ENCODE measurements around the gene IMPDH1. TPM values are rescaled to one million over a fixed set of nuclear protein-coding genes. Genes with fewer than 3 reads are reported as not detected.

Gene IMPDH1
- total RNA-seq, 1 donor from 2014 or later: 53.4 TPM

DNA sequence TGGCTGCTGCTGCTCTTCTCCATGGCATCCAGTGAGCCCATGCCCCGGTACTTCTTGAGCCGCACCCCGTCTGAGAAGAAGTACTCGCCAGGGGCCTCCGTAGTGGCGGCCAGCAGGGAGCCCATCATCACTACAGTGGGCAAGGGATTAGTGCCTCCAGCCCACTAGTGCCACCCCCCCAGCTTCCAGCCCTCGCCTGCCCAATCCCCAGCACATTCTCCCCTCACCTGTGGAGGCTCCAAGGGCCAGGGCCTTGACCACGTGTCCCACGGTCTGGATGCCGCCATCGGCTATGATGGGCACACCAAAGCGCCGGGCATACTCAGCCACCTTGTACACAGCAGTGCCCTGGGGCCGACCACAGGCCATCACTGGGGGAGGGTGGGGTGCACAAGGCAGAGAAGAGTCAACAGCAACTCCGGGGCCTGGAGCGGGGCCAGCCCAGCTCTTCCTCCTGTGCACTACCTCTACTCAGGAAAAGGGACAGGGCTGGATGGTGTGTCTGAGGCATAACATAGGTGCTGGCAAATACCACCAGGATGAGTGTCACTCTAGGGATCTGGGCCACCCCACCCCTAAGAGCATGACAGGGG lies 14.8 kb downstream of the IMPDH1 start:
- peaks cover 43% of the 10 kb centered on the region for H3K36me3 ChIP-seq (ENCODE audit: control insufficient read depth, insufficient read depth, low read length)
- FAIRE-seq: no peak

GRCh38 chr7:128393526-128394330 lies 16.1 kb downstream of the IMPDH1 start:
- Histone ChIP-seq H3K36me3 (ENCODE audit: control insufficient read depth, insufficient read depth, low read length) (peaks cover 38% of the 10 kb centered on the region), H3K4me3 (ENCODE audit: low read depth, low read length) (no peak overlapping the region), H3K27me3 (ENCODE audit: control insufficient read depth, insufficient read depth, low read length) (no peaks in the 10 kb centered on the region)
- TF ChIP-seq CTCF (IDR thresholded peaks at IDR 0.05; ENCODE audit: insufficient read depth, low read length, severe bottlenecking): no peak
- FAIRE-seq: no peak
- DNase-seq (ENCODE audit: low read depth): no peak

More for the DNA sequence above, 14.8 kb downstream of the IMPDH1 start:
- Histone ChIP-seq H3K27me3 (ENCODE audit: control insufficient read depth, insufficient read depth, low read length) (no peaks in the 10 kb centered on the region), H3K4me3 (ENCODE audit: low read depth, low read length) (no peak overlapping the region)
- TF ChIP-seq CTCF (IDR thresholded peaks at IDR 0.05; ENCODE audit: insufficient read depth, low read length, severe bottlenecking): no peak
- no peak for DNase-seq (ENCODE audit: low read depth)

DNA sequence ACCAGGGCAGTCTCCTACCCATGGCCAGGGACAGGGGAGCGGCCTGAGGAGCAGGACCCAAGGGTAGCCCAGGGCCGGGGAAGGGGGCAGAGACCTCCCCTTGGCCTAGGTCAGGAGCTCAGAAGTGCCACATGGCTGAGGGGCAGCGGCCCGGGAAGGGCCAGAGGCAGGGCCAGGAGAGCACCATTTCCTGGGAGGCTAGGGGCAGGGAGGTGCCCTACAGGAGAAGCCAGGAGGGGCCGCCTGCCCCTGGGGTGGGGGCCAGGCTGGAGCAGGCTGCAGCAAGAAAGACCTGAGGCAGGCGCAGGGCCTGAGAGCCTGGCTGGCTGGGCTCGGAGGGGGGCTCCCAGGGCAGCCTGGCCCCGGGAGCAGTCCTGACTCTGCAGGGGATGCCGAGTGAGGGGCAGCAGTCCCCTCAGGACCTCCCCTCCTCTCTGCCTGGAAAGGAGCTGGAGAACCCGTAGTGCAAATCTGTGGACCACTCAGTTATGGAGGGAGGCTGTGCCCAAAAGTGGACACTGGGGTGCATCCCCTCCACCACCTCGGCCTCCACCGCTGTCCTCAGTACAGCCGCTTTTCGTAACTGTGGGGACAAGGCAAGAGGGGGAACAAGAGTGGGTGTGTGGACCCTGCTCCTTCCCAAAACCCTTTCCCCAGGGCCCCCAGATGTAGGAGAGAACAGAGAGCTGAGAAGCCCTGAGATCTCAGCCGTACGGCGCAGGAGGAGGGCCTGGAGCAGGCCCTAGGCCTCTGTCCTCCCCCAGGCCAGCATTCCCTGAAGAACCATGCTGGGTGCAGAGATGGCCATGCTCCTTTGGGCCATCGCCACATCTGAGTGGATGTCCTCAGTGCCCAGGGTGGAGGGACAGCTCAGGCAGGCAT lies 17.1 kb downstream of the IMPDH1 start:
- H3K4me3 ChIP-seq (ENCODE audit: low read depth, low read length): no peak overlapping the region
- DNase-seq (ENCODE audit: low read depth): no peak
- no peak for TF ChIP-seq CTCF (IDR thresholded peaks at IDR 0.05; ENCODE audit: insufficient read depth, low read length, severe bottlenecking)
- H3K36me3 ChIP-seq (ENCODE audit: control insufficient read depth, insufficient read depth, low read length): peaks cover 32% of the 10 kb centered on the region
- peaks cover 2% of the 10 kb centered on the region for H3K27me3 ChIP-seq (ENCODE audit: control insufficient read depth, insufficient read depth, low read length)
- FAIRE-seq: peak; percentile 32

- Histone ChIP-seq H3K4me3 (ENCODE audit: low read depth, low read length) (no peak overlapping the region), H3K36me3 (ENCODE audit: control insufficient read depth, insufficient read depth, low read length) (peaks cover 28% of the 10 kb centered on the region), H3K27me3 (ENCODE audit: control insufficient read depth, insufficient read depth, low read length) (peaks cover 2% of the 10 kb centered on the region)
- no peak for TF ChIP-seq CTCF (IDR thresholded peaks at IDR 0.05; ENCODE audit: insufficient read depth, low read length, severe bottlenecking)
- FAIRE-seq (no peak), DNase-seq (ENCODE audit: low read depth) (no peak)
These were observed 18.0 kb downstream of the IMPDH1 start for GRCh38 chr7:128391805-128392204.

DNA sequence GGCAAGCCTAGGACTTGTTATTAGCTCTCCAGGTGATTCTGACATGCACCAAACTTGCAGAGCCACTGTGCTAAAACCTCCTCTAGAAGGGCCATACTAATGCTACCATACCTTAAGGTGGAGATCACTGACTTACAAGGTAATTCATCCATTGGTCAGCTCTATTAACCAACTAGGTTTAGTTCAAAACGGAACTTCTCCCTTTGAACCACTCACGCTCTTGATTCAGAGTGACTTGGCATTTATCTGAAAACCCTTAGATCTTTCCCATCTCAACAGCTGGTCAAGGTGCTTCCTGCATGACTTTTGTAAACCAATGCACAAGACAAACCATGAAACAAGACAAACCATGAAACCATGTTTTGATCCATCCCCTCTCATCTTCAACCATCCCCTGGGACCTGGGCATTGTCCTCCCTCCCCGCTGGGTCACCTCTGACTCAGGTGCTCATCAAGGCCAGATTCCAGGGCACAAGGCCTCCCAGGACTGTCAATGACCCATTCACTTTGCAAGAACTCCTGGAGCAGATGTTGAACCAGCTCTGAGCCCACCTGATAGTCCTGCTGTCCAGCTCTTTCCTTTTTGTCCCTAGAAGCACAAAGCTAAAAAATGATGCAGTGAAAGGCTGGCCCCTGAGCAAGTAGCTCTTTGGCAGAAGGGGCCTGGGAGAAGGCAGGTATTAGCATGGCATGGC lies 18.8 kb downstream of the IMPDH1 start:
- Histone ChIP-seq H3K4me3 (ENCODE audit: low read depth, low read length) (no peak overlapping the region), H3K27me3 (ENCODE audit: control insufficient read depth, insufficient read depth, low read length) (peaks cover 2% of the 10 kb centered on the region), H3K36me3 (ENCODE audit: control insufficient read depth, insufficient read depth, low read length) (peaks cover 24% of the 10 kb centered on the region)
- TF ChIP-seq CTCF (IDR thresholded peaks at IDR 0.05; ENCODE audit: insufficient read depth, low read length, severe bottlenecking): no peak
- FAIRE-seq: no peak
- no peak for DNase-seq (ENCODE audit: low read depth)
